ENCODE measurements around the gene C1orf122.

GRCh38 chr1:37776946-37777516 lies 30.6 kb upstream of the C1orf122 start:
- no peak for TF ChIP-seq CTCF (IDR thresholded peaks at IDR 0.05)
- TF ChIP-seq RCOR1 (IDR thresholded peaks at IDR 0.05; ENCODE audit: low read depth, low read length), result no peak
- no peak for TF ChIP-seq POLR2A (IDR thresholded peaks at IDR 0.05; ENCODE audit: low read length)
- no peak for TF ChIP-seq MAZ (IDR thresholded peaks at IDR 0.05; ENCODE audit: borderline replicate concordance, low read depth, low read length)
- TF ChIP-seq EP300 (IDR thresholded peaks at IDR 0.05), result no peak
- TF ChIP-seq RAD21 (conservative IDR thresholded peaks at IDR 0.05 in 1 of 2, IDR thresholded peaks at IDR 0.05 in 1 of 2), result no peak

All from A549 (cell line).